Mesenchymal stem cell (in vitro differentiated cells and primary cell): ENCODE measurements around the gene CNDP2.

ENCODE experiments used
- DNase-seq: peaks from one replicate; pipeline ENCODE4 v3.0.0-alpha.2; 2013
- H2AFZ ChIP-seq: one replicate; pipeline ENCODE4 v1.6.1; 2013; ENCODE audit warnings: low read depth, mild to moderate bottlenecking, control low read depth, inconsistent platforms, low read length, moderate library complexity
- H2AK5ac ChIP-seq: 2 replicates; pipeline ENCODE4 v1.6.1; 2013; ENCODE audit warnings: low read length, moderate library complexity, mild to moderate bottlenecking, inconsistent platforms; ENCODE audit not compliant: severe bottlenecking
- H2BK120ac ChIP-seq: one replicate; pipeline ENCODE4 v1.6.1; 2013; ENCODE audit warnings: low read depth, mild to moderate bottlenecking, inconsistent platforms, low read length, moderate library complexity
- H2BK12ac ChIP-seq, 2 experiments: one replicate each; pipeline ENCODE4 v1.6.1; 2013; ENCODE audit warnings: inconsistent platforms in 2 of 2, low read length in 2 of 2, mild to moderate bottlenecking in 2 of 2, moderate library complexity in 2 of 2, control low read depth in 1 of 2
- H2BK15ac ChIP-seq: one replicate; pipeline ENCODE4 v1.6.1; 2013; ENCODE audit warnings: mild to moderate bottlenecking, low read depth, inconsistent platforms; ENCODE audit not compliant: poor library complexity, severe bottlenecking
- H2BK5ac ChIP-seq: 2 replicates; pipeline ENCODE4 v1.6.1; 2013; ENCODE audit warnings: low read depth, mild to moderate bottlenecking, low read length, control low read depth, inconsistent platforms; ENCODE audit not compliant: poor library complexity, severe bottlenecking
- H3K14ac ChIP-seq, 2 experiments: one replicate each; pipeline ENCODE4 v1.6.1; 2013; ENCODE audit warnings: inconsistent platforms in 2 of 2, low read length in 2 of 2, control low read depth in 1 of 2, mild to moderate bottlenecking in 1 of 2, moderate library complexity in 1 of 2
- H3K18ac ChIP-seq, 2 experiments: one replicate each; pipeline ENCODE4 v1.6.1; 2013; ENCODE audit warnings: inconsistent platforms in 2 of 2, low read length in 2 of 2, control low read depth in 1 of 2, low read depth in 1 of 2, mild to moderate bottlenecking in 1 of 2
- H3K23ac ChIP-seq, 2 experiments: one replicate each; pipeline ENCODE4 v1.6.1; 2013; ENCODE audit warnings: inconsistent platforms in 2 of 2, low read length in 2 of 2, mild to moderate bottlenecking in 2 of 2, moderate library complexity in 2 of 2, control low read depth in 1 of 2
- H3K27ac ChIP-seq: 2 replicates; pipeline ENCODE4 v1.5.1; 2013; ENCODE audit warnings: mild to moderate bottlenecking, moderate library complexity, low read length, control low read depth, inconsistent platforms; ENCODE audit not compliant: poor library complexity, severe bottlenecking
- H3K27me3 ChIP-seq, 2 experiments: 2 replicates each; pipeline versions ENCODE4 v1.6.1 to v1.7.0; 2013; ENCODE audit warnings: low read length in 2 of 2, mild to moderate bottlenecking in 2 of 2, moderate library complexity in 2 of 2, control low read depth in 1 of 2, inconsistent platforms in 1 of 2; ENCODE audit not compliant: control insufficient read depth in 1 of 2, insufficient read depth in 1 of 2
- H3K36me3 ChIP-seq, 2 experiments: 2 replicates each; pipeline versions ENCODE4 v1.6.1 to v1.7.0; 2013; ENCODE audit warnings: low read length in 2 of 2, control low read depth in 1 of 2, inconsistent platforms in 1 of 2, low read depth in 1 of 2, mild to moderate bottlenecking in 1 of 2; ENCODE audit not compliant: insufficient read depth in 2 of 2, control insufficient read depth in 1 of 2
- H3K4ac ChIP-seq, 2 experiments: one replicate each; pipeline ENCODE4 v1.6.1; 2013; ENCODE audit warnings: inconsistent platforms in 2 of 2, low read length in 2 of 2, mild to moderate bottlenecking in 2 of 2, moderate library complexity in 2 of 2, control low read depth in 1 of 2, low read depth in 1 of 2
- H3K4me1 ChIP-seq: 2 replicates; pipeline ENCODE4 v1.6.1; 2013; ENCODE audit warnings: low read depth, low read length, control low read depth; ENCODE audit not compliant: control insufficient read depth, insufficient read depth
- H3K4me2 ChIP-seq: 2 replicates; pipeline ENCODE4 v1.6.1; 2013; ENCODE audit warnings: low read length, mild to moderate bottlenecking, inconsistent platforms; ENCODE audit not compliant: poor library complexity, severe bottlenecking
- H3K4me3 ChIP-seq, 2 experiments: 2 replicates each; pipeline versions ENCODE4 v1.5.1 to v1.7.0; 2013; ENCODE audit warnings: low read length in 2 of 2, mild to moderate bottlenecking in 2 of 2, control low read depth in 1 of 2, low read depth in 1 of 2; ENCODE audit not compliant: insufficient read depth in 1 of 2
- H3K79me1 ChIP-seq: replicated peaks from 2 replicates; pipeline ENCODE4 v1.6.1; 2013; ENCODE audit warnings: mild to moderate bottlenecking, control low read depth, low read length, inconsistent platforms; ENCODE audit not compliant: poor library complexity, severe bottlenecking
- H3K9ac ChIP-seq: 2 replicates; pipeline ENCODE4 v1.7.0; 2013; ENCODE audit warnings: mild to moderate bottlenecking, low read length, moderate library complexity
- H3K9me3 ChIP-seq: 2 replicates; pipeline ENCODE4 v1.7.0; 2013; ENCODE audit warnings: mild to moderate bottlenecking, low read length; ENCODE audit not compliant: control insufficient read depth
- H4K8ac ChIP-seq: one replicate; pipeline ENCODE4 v1.6.1; 2013; ENCODE audit warnings: inconsistent platforms, mild to moderate bottlenecking, low read length, moderate library complexity
- H4K91ac ChIP-seq: one replicate; pipeline ENCODE4 v1.6.1; 2013; ENCODE audit warnings: mild to moderate bottlenecking, low read length, inconsistent platforms
- WGBS: methylation state at CpG from one replicate; pipeline ENCODE4 v1.1.7; 2013; ENCODE audit warnings: mixed read lengths; 5-methylcytosine and 5-hydroxymethylcytosine counted together

The CNDP2 gene

GRCh38 chr18:74509856-74510769, 13.9 kb downstream of the CNDP2 start:
- Histone ChIP-seq H2AFZ (no peak overlapping the region), H3K4ac (no peak overlapping the region), H3K79me1 (peaks cover 51% of the 10 kb centered on the region), H3K23ac (no peak overlapping the region), H3K4me3 (no peak overlapping the region), H3K27ac (no peak overlapping the region), H3K4me2 (no peak overlapping the region), H3K14ac (no peak overlapping the region), H2BK5ac (no peak overlapping the region), H3K4me1 (peaks cover 11% of the 10 kb centered on the region), H4K8ac (no peak overlapping the region), H2BK120ac (no peak overlapping the region), H3K18ac (no peak overlapping the region), H3K9ac (no peak overlapping the region), H2AK5ac (no peak overlapping the region), H3K9me3 (no peaks in the 10 kb centered on the region), H2BK15ac (no peak overlapping the region), H4K91ac (no peak overlapping the region), H3K36me3 (peaks cover 85 to 86% of the 10 kb centered on the region in 2 experiments), H2BK12ac (no peak overlapping the region), H3K27me3 (no peaks in the 10 kb centered on the region)
- no peak for DNase-seq
- 96% methylated on average over 29 of the region's 29 CpGs for WGBS

GRCh38 chr18:74510770-74511095, 14.6 kb downstream of the CNDP2 start:
- H3K9me3 ChIP-seq: no peaks in the 10 kb centered on the region
- H2AFZ ChIP-seq: no peak overlapping the region
- no peak overlapping the region for H3K23ac ChIP-seq
- H2BK120ac ChIP-seq: no peak overlapping the region
- no peak overlapping the region for H3K4ac ChIP-seq
- no peak overlapping the region for H2AK5ac ChIP-seq
- DNase-seq: no peak
- no peak overlapping the region for H3K14ac ChIP-seq
- peaks cover 54% of the 10 kb centered on the region for H3K79me1 ChIP-seq
- peaks cover 88 to 89% of the 10 kb centered on the region in 2 experiments for H3K36me3 ChIP-seq
- H2BK15ac ChIP-seq: no peak overlapping the region
- H3K4me3 ChIP-seq: no peak overlapping the region
- 95% methylated on average over 12 of the region's 12 CpGs for WGBS
- no peak overlapping the region for H3K18ac ChIP-seq
- H3K4me2 ChIP-seq: no peak overlapping the region
- H3K27ac ChIP-seq: no peak overlapping the region
- no peak overlapping the region for H2BK12ac ChIP-seq
- H4K91ac ChIP-seq: no peak overlapping the region
- no peak overlapping the region for H4K8ac ChIP-seq
- peaks cover 12% of the 10 kb centered on the region for H3K4me1 ChIP-seq
- no peak overlapping the region for H2BK5ac ChIP-seq
- H3K9ac ChIP-seq: no peak overlapping the region
- no peaks in the 10 kb centered on the region for H3K27me3 ChIP-seq

- Histone ChIP-seq H3K27ac (no peak overlapping the region), H3K14ac (no peak overlapping the region), H3K18ac (no peak overlapping the region), H3K4me3 (no peak overlapping the region), H3K27me3 (no peaks in the 10 kb centered on the region), H3K4me2 (no peak overlapping the region), H2BK15ac (no peak overlapping the region), H2BK12ac (no peak overlapping the region), H2AK5ac (no peak overlapping the region), H2BK5ac (no peak overlapping the region), H3K79me1 (peaks cover 57% of the 10 kb centered on the region), H3K23ac (no peak overlapping the region), H4K8ac (no peak overlapping the region), H3K4me1 (peaks cover 14% of the 10 kb centered on the region), H3K4ac (no peak overlapping the region), H4K91ac (no peak overlapping the region), H3K9me3 (no peaks in the 10 kb centered on the region), H2BK120ac (no peak overlapping the region), H3K36me3 (peaks cover 88 to 92% of the 10 kb centered on the region in 2 experiments), H2AFZ (no peak overlapping the region), H3K9ac (no peak overlapping the region)
- no peak for DNase-seq
- 98% methylated on average over 7 of the region's 7 CpGs for WGBS
Observed at GRCh38 chr18:74511823-74512222, 15.7 kb downstream of the CNDP2 start.

- no peak overlapping the region for H3K4me3 ChIP-seq
Observed at GRCh38 chr18:74512321-74513053, 16.3 kb downstream of the CNDP2 start.

More at GRCh38 chr18:74512321-74513053, 16.3 kb downstream of the CNDP2 start:
- DNase-seq: no peak
- no peak overlapping the region for H3K4me2 ChIP-seq
- 97% methylated on average over 14 of the region's 15 CpGs for WGBS
- H3K14ac ChIP-seq: no peak overlapping the region
- no peaks in the 10 kb centered on the region for H3K27me3 ChIP-seq
- H4K8ac ChIP-seq: no peak overlapping the region
- no peak overlapping the region for H2AK5ac ChIP-seq
- no peaks in the 10 kb centered on the region for H3K9me3 ChIP-seq
- H2BK5ac ChIP-seq: no peak overlapping the region
- H3K23ac ChIP-seq: no peak overlapping the region
- H3K9ac ChIP-seq: no peak overlapping the region
- no peak overlapping the region for H2BK15ac ChIP-seq
- H3K4me1 ChIP-seq: peaks cover 14% of the 10 kb centered on the region
- H2AFZ ChIP-seq: no peak overlapping the region
- H3K18ac ChIP-seq: no peak overlapping the region
- no peak overlapping the region for H4K91ac ChIP-seq
- H3K4ac ChIP-seq: no peak overlapping the region
- H3K36me3 ChIP-seq: peaks cover 88 to 92% of the 10 kb centered on the region in 2 experiments
- H2BK12ac ChIP-seq: no peak overlapping the region
- H3K79me1 ChIP-seq: peaks cover 54% of the 10 kb centered on the region
- no peak overlapping the region for H2BK120ac ChIP-seq
- H3K27ac ChIP-seq: no peak overlapping the region
